ENCODE measurements around the gene TDRKH. TPM values are rescaled to one million over a fixed set of nuclear protein-coding genes. Genes with fewer than 3 reads are reported as not detected.

Gene TDRKH
- total and polyA plus RNA-seq, 2 of the 13 experiments (the other 11 are each of a cell fraction or from before 2014, with no cell fraction given), result 3.9 to 5.4 TPM

DNA sequence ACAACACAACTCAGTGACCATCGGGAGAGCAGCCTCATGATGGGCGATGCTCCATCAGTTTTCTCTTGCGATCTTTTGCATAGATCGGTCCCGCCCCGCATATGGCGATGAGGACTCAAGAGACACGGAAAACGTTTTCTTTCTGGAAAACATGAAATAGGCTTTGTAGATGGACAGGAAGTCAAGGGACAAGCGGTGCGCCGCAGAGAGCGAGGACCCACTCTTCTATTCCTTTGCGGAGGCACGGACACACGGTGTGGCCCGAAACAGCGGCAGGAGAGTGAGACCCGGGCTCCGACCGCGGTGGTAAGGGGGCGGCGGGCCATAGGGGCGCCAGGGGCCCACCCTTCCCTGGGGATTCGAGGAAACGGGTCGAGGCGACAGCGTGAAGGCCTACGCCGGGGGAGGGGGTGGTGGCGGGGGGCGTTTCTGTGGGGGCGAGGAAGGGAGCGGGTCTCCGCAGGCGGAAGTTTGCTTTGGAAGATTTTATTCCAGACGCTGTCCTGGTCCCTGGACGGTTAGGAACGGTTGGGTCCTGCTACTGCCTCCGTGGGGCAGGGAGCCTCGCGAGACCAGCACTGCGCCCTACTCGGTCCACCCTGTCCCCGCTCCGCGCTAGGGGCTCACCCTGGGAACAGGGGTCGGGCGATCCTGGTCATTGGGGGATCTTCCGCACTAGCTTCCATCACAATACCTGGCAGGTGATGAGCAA, 796 bp upstream of the TDRKH start (continued):
- TF ChIP-seq FLYWCH1 (CRISPR knock-in tag; IDR thresholded peaks at IDR 0.05) (0 out of 2 replicates have a peak, but pooled peaks have one; percentile 63), KDM5A (IDR thresholded peaks at IDR 0.05; ENCODE audit: borderline replicate concordance, low read length) (peak; percentile 55; the same call in 1 of the 2 replicates), ZNF616 (CRISPR knock-in tag; IDR thresholded peaks at IDR 0.05; ENCODE audit: low read depth) (no peak), ELF3 (CRISPR knock-in tag; IDR thresholded peaks at IDR 0.05) (no peak), ZNF773 (CRISPR knock-in tag; IDR thresholded peaks at IDR 0.05; ENCODE audit: borderline replicate concordance) (no peak), NFYB (CRISPR knock-in tag; IDR thresholded peaks at IDR 0.05) (no peak), ZNF343 (CRISPR knock-in tag; IDR thresholded peaks at IDR 0.05) (no peak), CHD2 (IDR thresholded peaks at IDR 0.05; ENCODE audit: low read depth, low read length) (peak; percentile 93), ZBTB21 (CRISPR knock-in tag; IDR thresholded peaks at IDR 0.05) (0 out of 2 replicates have a peak, but pooled peaks have one; percentile 29), ZMYM3 (CRISPR knock-in tag; IDR thresholded peaks at IDR 0.05) (no peak), ZFP41 (CRISPR knock-in tag; IDR thresholded peaks at IDR 0.05; ENCODE audit: borderline replicate concordance) (no peak), HES4 (CRISPR knock-in tag; IDR thresholded peaks at IDR 0.05; ENCODE audit: borderline replicate concordance) (no peak)
- TF ChIP-seq, protein P1, sequence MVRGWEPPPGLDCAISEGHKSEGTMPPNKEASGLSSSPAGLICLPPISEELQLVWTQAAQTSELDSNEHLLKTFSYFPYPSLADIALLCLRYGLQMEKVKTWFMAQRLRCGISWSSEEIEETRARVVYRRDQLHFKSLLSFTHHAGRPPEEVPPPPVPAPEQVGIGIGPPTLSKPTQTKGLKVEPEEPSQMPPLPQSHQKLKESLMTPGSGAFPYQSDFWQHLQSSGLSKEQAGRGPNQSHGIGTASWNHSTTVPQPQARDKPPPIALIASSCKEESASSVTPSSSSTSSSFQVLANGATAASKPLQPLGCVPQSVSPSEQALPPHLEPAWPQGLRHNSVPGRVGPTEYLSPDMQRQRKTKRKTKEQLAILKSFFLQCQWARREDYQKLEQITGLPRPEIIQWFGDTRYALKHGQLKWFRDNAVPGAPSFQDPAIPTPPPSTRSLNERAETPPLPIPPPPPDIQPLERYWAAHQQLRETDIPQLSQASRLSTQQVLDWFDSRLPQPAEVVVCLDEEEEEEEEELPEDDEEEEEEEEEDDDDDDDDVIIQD (CRISPR knock-in tag; IDR thresholded peaks at IDR 0.05; ENCODE audit: low read depth), result no peak
- TF ChIP-seq, protein P2, sequence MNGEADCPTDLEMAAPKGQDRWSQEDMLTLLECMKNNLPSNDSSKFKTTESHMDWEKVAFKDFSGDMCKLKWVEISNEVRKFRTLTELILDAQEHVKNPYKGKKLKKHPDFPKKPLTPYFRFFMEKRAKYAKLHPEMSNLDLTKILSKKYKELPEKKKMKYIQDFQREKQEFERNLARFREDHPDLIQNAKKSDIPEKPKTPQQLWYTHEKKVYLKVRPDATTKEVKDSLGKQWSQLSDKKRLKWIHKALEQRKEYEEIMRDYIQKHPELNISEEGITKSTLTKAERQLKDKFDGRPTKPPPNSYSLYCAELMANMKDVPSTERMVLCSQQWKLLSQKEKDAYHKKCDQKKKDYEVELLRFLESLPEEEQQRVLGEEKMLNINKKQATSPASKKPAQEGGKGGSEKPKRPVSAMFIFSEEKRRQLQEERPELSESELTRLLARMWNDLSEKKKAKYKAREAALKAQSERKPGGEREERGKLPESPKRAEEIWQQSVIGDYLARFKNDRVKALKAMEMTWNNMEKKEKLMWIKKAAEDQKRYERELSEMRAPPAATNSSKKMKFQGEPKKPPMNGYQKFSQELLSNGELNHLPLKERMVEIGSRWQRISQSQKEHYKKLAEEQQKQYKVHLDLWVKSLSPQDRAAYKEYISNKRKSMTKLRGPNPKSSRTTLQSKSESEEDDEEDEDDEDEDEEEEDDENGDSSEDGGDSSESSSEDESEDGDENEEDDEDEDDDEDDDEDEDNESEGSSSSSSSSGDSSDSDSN (CRISPR knock-in tag; IDR thresholded peaks at IDR 0.05), result peak; percentile 25; the same call in 1 of the 2 replicates
- TF ChIP-seq, protein P3, sequence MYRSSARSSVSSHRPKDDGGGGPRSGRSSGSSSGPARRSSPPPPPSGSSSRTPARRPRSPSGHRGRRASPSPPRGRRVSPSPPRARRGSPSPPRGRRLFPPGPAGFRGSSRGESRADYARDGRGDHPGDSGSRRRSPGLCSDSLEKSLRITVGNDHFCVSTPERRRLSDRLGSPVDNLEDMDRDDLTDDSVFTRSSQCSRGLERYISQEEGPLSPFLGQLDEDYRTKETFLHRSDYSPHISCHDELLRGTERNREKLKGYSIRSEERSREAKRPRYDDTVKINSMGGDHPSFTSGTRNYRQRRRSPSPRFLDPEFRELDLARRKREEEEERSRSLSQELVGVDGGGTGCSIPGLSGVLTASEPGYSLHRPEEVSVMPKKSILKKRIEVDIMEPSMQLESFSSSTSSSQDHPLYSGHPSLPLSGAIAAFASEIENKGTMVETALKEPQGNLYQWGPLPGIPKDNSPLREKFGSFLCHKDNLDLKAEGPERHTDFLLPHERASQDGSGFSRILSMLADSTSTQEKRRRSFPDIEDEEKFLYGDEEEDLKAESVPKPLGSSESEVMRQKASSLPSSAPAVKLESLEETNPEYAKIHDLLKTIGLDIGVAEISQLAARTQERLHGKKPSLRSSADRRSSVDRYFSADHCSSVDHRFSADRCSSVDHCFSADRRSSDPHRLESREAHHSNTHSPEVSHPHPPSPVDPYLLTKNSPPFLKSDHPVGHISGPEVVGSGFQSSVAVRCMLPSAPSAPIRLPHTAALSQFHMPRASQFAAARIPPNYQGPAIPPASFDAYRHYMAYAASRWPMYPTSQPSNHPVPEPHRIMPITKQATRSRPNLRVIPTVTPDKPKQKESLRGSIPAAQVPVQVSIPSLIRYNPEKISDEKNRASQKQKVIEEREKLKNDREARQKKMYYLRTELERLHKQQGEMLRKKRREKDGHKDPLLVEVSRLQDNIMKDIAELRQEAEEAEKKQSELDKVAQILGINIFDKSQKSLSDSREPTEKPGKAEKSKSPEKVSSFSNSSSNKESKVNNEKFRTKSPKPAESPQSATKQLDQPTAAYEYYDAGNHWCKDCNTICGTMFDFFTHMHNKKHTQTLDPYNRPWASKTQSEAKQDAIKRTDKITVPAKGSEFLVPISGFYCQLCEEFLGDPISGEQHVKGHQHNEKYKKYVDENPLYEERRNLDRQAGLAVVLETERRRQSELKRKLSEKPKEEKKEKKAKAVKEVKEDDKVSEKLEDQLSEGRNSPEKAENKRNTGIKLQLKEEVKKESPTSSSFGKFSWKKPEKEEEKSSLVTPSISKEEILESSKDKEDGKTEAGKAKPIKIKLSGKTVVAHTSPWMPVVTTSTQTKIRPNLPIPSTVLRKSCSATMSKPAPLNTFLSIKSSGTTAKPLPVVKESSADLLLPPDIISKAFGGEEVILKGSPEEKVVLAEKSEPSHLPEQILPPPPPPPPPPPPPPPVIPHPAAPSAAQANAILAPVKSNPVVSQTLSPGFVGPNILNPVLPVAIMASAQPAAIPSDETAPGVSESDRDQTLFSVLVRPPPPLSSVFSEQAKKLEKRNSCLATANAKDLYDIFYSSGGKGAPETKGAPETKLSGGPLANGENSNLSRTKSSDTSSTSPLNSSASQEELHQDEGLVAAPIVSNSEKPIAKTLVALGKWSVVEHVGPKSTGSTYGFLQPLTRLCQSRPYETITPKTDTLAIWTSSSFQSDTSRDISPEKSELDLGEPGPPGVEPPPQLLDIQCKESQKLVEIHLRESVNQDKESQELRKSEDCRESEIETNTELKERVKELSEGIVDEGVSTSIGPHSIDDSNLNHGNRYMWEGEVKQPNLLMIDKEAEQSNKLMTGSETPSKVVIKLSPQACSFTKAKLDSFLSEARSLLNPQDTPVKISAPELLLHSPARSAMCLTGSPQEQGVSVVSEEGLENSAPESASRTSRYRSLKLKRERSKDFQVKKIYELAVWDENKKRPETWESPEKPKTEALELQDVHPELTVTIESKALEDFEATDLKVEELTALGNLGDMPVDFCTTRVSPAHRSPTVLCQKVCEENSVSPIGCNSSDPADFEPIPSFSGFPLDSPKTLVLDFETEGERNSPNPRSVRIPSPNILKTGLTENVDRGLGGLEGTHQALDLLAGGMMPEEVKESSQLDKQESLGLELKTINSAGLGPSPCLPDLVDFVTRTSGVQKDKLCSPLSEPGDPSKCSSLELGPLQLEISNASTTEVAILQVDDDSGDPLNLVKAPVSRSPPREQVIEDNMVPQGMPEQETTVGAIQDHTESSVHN (CRISPR knock-in tag; IDR thresholded peaks at IDR 0.05), result no peak
